NCI-H460 (cell line): ENCODE measurements around the gene YBX2. TPM values are rescaled to one million over a fixed set of nuclear protein-coding genes. Genes with fewer than 3 reads are reported as not detected.

ENCODE experiments used
- DNase-seq: peaks from one replicate; pipeline ENCODE4 v3.0.0-alpha.2; 2016; ENCODE audit warnings: low read depth; ENCODE audit errors: extremely low read depth
- total RNA-seq: library from RNA; depleted of rRNA; stranded (reverse); fragments of >200 nt; shearing (Covaris generic); gene quantifications from 2 replicates; pipeline ENCODE4 v1.2.3, GENCODE V29; 2014

The YBX2 gene
- total RNA-seq, 1 experiment from 2014 or later = 0.15 TPM

DNA sequence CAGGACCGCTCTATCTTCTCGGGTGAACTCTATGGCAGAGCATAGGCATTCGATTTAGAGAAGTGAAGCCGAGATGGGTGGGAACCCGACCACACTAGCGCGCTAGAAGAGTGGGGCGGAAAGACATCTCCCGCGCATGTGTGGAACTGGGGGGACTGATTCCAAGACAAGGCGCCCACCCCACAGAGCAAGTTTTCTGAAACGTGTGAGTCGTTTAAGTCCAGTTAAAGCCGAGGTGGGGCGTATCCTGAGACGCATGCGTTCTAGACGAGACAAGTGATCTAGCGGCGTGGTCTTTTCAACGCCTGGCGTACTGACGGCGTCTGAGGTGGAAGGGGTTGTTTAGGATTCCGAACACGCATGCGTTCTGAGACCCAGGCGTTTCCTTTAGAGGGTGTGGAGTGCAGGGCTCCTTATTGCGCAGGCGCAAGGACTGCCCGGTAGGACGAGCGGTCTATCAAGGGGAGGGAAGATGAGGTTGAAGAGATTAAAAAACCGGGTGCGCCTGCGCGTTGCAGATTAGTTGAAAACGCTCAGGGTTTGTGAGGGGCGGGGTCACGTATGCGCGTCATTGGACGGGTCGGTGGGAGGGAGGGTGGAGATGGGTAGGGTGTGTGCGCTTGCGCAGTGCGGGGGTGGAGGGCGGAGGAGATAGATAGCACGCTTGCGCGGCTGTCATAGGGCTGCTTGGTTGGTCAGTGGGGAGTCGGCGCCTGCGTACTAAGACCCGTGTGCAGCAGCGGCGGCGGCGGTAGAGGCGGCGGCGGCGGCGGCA lies 12.7 kb upstream of the YBX2 start, which contains the start of gene EIF5A:
Gene EIF5A, plus strand, starts transcription at position 718 of the 775 bp plus-strand sequence. CDS start 2,008 bp downstream, outside the sequence.
- peak; percentile 100 for DNase-seq

DNA sequence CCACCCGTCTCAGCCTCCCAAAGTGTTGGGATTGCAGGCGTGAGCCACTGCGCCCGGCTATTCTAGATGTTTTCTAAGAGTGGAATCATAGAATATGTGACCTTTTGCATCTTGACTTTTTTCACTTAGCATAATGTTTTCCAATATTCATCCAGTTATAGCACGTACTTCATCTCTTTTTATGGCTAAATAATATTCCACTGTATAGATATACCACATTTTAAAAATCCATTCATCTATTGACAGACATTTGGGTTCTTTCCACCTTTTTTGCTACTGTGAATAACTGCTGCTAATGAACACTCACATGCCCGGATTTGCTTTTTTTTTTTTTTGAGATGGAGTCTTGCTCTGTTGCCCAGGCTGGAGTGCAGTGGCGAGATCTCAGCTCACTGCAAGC lies 9.7 kb upstream of the YBX2 start:
- no peak for DNase-seq

DNA sequence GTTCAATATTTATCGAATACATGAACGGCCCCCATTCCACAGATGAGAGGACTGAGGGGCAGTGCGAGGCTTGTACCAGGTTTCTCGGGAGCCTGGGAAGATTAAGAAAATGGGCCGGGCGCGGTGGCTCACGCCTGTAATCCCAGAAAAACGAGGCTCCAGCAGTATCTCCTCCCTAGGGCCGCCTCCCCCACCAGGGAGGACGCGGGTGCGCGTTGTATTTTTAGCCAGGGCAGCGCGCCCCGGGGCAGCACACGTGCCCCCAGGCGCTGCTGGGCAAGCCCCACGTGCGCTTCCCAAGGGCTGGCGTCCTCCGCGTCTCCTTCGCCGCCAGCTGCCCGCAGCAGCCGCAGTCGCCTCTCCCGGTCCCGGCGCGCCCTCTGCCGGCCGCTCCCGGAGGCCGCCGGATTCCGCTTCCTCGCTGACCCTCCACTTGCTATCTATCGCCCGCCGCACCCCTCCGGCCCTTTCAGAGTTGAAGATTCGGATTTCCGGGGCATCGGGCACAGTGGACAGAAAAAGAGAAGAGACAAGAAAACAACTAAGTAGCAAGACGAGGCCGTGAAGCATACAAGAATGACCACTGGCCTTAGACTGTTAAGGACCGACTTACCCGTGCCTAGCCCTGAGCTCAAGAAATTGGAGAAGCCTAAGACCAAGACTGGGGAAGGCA lies 1.9 kb upstream of the YBX2 start:
- DNase-seq = peak; percentile 69

GRCh38 chr17:7295230-7296180 lies 1.1 kb upstream of the YBX2 start:
- no peak for DNase-seq

DNA sequence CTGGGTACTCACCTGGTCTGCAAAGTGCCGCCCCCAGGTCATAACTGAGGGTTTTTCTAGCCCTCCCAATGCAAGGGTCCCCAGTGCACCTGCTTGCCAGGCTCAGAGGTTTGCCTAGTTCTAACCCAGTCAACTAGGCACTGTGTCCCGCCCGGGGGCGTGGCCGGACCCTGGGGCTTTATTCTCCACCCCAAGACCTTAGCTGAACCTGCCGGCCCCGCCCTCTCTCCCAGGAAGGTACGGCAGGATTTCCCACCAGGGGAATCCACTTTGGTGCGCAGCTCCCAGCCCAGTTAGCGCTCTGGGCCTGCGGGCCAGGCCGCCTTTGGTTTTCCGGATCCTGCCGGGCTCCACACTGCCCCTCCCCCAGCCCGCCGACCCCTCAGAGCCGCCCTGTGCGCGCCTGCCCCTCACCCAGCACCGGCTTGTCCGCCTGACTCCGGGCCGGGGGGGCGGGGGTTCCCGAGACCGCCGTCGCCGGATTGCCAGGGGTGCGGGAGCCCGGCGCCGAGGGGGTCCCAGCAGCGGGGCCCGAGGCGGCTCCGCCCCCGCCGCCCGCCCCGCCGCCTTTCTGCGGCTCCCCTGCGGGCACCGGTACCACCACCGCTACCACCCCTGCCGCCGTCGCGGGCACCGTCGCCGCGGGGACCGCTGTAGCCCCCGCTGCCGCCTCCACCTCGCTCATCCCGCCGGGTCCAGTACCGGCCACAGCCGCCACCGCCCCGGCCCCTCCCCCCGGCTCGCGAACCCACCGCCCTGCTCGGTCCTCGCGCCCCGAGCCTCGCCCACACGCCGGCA lies 424 bp downstream of the YBX2 start:
- no peak for DNase-seq

DNA sequence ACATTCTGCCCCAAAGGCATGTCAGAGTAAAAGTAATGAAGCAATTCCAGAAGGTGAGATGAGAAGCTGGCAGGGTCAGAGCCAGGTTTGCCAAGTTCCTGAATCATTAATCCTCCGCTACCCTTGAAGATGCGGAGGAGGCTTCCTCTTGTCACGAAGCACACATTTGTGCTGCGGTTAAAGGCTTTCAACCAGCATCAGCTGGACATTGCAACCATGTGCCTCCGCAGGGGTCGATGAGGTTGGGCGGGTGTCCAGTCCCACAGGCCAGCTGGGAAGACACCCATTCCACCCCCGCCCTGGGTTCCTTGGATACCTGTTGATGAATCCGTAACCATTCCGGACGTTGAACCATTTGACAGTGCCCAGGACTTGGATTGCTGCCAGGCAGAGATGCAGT lies 1.3 kb downstream of the YBX2 start:
- no peak for DNase-seq

DNA sequence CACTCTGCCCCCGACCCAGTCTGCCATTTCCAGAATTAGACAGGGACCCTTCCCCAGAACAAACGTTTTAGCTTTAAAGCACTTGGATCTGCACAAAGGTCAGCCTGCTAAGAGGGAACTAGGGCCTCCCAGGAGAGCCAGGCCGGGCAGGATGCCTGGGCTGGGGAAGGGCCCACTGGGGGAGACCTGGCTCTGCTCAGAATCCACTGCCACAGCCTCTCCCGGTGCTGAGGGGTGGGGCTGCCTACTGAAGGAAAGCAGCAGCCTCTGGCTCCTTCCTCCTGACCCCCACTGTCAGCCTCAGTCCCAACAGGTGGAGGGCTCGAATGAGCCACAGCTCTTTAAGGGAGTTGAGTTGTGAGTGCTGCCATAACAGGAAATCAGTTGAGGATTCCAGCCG lies 1.7 kb downstream of the YBX2 start:
- no peak for DNase-seq

GRCh38 chr17:7292194-7292593 lies 2.2 kb downstream of the YBX2 start:
- no peak for DNase-seq

DNA sequence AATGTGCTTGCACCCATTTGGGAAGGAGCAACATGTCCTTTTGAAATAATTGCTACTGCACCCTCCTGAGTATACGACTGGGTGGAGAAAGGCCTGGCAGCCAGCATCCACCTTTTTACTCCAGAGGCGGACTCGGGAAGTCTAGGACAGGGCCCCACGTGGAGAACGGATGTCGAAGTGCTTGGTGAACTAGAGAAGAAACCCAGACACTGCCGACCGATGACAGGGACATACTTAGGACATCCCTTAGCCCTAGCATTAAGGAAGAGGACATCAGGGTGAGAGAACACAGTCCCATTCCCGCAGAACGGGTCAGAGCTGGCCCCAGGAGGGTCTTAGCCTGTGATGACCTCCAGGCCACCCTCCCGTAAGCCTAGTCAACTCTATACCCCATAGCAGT lies 3.8 kb downstream of the YBX2 start:
- no peak for DNase-seq

DNA sequence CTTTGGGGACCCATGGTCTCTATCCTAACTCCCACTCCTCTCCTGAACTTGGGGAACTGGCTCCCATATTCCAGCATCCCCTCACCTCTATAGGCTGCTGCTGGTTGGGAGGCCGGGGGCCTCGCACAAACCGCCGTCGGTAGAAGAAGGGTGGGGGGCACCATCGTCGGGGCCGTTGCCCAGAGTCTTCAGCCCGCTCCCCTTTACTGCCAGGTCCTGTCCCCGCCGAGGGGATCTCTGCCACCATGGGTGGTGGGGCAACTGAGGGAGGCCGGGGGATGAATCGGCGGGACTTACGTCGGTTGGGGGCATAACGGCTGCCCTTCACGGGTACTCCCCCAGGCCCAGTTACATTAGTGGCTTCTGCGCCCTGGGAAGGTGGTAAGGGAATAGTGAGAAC lies 4.3 kb downstream of the YBX2 start:
- DNase-seq = no peak

DNA sequence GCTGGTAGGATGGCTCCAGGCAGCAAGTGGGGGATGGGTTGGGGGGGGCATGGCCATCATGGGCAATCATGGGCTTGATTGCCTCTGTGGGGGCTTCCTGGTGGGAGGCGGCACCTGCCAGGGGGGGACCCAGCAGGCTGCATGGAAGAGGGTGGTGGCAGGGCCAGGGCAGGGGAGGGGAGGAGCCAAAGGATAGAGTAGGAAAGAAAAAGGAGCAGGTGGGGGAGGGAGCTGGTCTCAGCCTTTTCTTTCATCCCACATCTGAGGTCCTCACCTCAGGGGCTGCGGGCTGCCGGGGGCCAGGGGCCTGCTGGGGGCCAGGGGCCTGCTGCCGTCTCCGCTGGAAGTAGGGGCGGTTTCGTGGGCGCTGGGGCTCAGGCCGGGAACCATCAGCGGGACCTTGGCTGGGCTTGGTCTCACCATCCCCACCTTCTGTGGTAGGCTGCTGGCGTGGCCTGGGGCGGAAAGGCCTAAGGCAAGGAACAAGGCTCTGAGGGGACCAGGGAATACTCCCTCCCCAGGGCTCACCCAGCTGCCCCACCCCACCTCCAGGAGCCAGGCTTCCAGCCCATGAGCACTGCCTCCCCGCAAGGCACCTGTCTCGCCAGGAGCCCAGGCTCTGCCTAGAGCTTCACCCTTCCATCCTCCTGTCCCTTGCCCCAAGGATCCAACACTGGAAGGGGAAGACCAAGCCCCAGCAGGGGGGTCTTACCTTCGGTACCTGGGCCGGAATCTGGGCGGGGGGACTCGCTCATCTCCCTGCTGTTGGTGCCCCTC lies 5.0 kb downstream of the YBX2 start:
- DNase-seq = no peak

DNA sequence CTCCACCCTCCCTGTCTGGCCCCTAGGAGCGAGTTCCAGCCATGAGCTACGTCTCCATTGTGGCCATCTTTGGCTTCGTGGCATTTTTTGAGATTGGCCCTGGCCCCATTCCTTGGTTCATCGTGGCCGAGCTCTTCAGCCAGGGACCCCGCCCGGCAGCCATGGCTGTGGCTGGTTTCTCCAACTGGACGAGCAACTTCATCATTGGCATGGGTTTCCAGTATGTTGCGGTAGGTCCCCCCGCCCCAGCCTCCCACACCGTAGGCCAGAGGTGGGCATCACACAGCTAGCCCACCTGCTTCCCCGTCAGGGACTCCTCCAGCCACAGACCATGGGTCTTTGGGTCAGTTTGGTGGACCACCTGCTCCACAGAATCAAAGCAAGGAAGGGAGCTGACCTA lies 8.8 kb downstream of the YBX2 start:
- DNase-seq = no peak

DNA sequence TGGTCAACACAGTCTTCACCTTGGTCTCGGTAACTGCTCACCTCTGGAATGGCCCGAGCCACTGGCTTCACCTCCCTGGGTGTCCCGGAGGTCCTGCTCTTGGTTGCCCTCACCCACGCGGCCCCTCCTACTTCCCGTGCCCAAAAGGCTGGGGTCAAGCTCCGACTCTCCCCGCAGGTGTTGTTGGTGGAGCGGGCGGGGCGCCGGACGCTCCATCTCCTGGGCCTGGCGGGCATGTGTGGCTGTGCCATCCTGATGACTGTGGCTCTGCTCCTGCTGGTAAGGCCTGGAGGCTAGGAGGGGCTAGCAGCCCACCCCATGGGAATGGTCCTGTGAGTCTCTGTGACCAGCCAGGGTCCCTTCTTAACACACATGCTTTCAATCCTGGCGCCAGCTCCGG lies 9.5 kb downstream of the YBX2 start:
- DNase-seq = no peak

DNA sequence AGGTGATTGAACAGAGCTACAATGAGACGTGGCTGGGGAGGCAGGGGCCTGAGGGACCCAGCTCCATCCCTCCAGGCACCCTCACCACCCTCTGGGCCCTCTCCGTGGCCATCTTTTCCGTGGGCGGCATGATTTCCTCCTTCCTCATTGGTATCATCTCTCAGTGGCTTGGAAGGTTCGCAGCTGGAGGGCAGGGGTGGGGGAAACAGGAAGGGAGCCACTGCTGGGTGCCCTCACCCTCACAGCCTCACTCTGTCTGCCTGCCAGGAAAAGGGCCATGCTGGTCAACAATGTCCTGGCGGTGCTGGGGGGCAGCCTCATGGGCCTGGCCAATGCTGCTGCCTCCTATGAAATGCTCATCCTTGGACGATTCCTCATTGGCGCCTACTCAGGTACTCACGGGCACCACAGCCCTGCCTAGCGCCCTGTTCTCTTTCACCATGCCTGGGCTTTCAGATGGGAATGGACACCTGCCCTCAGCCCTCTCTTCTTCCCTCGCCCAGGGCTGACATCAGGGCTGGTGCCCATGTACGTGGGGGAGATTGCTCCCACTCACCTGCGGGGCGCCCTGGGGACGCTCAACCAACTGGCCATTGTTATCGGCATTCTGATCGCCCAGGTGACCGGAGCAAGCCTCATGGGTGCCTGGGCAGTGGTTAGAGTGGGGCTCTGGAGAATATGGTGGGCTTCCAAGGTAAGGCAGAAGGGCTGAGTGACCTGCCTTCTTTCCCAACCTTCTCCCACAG lies 10.8 kb downstream of the YBX2 start:
- no peak for DNase-seq

- DNase-seq = no peak
These were observed 11.6 kb downstream of the YBX2 start for GRCh38 chr17:7282752-7283321.

GRCh38 chr17:7281953-7282751 lies 12.3 kb downstream of the YBX2 start:
- DNase-seq = no peak

DNA sequence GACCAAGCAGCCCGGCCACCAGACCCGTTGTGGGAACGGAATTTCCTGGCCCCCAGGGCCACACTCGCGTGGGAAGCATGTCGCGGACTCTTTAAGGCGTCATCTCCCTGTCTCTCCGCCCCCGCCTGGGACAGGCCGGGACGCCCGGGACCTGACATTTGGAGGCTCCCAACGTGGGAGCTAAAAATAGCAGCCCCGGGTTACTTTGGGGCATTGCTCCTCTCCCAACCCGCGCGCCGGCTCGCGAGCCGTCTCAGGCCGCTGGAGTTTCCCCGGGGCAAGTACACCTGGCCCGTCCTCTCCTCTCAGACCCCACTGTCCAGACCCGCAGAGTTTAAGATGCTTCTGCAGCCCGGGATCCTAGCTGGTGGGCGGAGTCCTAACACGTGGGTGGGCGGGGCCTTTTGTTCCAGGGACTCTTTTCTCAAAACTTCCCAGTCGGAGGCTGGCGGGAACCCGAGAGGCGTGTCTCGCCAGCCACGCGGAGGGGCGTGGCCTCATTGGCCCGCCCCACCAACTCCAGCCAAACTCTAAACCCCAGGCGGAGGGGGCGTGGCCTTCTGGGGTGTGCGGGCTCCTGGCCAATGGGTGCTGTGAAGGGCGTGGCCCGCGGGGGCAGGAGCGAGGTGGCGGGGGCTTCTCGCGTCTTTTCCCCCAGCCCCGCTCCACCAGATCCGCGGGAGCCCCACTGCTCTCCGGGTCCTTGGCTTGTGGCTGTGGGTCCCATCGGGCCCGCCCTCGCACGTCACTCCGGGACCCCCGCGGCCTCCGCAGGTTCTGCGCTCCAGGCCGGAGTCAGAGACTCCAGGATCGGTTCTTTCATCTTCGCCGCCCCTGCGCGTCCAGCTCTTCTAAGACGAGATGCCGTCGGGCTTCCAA lies 13.1 kb downstream of the YBX2 start, which contains the start of gene SLC2A4:
Gene SLC2A4, plus strand, starts transcription at position 645 of the 879 bp plus-strand sequence. Its CDS starts 217 bp downstream, at position 862.
- DNase-seq = peak; percentile 96
